GM19043 (cell line): ENCODE data around the gene ARHGEF4.
"Not testable (repeated sequence)": the region's sequence is repeated elsewhere in the genome, so short reads cannot be mapped to it uniquely, and the experiment has no call there.

Source experiments
- ATAC-seq: cut with Tn5 transposase; IDR thresholded peaks from one replicate; pipeline ENCODE4 v1.9.1; 2021; ENCODE audit warnings: low read depth; ENCODE audit not compliant: unreplicated experiment

Gene ARHGEF4

GRCh38 chr2:130878316-130878715 is 41.6 kb downstream of the ARHGEF4 start:
- no peak for ATAC-seq

- no peak for ATAC-seq
Measured at GRCh38 chr2:130878933-130879332, 42.2 kb downstream of the ARHGEF4 start.

GRCh38 chr2:130882111-130882690 is 45.5 kb downstream of the ARHGEF4 start:
- no peak for ATAC-seq

DNA sequence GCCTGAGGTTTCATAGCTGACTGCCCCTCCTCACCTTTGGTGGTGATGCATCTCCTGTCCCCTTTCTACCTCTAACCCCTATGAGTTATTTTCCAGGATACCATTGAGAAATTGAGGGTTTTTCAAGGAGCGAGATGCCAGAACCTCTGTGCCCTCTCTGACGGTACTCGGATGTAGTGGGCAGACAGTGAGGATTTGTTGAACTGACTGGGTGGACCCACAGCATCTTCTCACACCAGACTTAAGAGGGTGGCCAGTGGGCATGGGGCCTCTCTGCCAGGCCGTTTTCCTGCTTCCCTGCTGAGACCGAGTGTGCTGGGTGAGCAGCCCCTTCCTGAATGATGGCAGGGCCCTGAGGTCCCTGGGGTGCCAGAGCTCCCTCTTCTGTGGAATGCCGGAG is 46.3 kb downstream of the ARHGEF4 start:
- no peak for ATAC-seq

DNA sequence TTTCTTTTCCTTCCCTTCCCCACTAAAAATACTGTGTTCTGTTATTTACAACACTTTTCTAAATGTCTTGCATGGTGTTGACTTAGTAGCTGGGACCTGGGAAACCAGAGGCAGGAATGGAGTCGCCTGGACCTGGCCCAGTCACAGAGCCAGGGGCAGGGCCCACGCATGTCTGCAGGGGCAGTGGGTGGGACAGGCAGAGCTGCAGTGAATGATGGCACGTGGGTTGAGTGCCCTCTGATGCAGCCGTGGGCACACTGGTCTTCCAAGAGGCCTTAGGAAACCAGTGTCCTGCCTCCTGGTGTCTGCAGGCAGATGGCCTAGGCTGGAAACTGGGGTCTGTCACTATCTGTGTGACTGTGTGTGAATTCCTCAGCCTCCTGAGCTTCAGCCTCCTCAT is 46.8 kb downstream of the ARHGEF4 start:
- no peak for ATAC-seq

DNA sequence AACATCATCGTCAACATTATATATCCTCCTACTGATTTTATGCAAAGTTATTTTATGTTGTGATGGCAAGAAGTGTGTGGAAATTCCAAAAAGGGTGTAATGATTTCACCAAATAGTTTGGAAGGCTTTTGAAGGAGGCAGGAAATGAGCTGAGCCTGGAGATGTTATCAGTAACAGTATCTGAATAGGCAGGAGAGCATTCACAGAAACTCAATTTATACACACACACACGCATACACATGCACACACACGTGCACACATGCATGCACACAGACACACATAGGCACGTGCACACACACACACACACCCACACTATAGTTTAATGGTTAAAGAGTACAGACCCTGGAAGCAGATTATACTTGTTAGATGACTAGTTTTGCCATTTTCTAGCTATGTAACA is 47.3 kb downstream of the ARHGEF4 start:
- ATAC-seq = no peak

- ATAC-seq = no peak
Measured at GRCh38 chr2:130884503-130884902, 47.8 kb downstream of the ARHGEF4 start.

- no peak for ATAC-seq
Measured at GRCh38 chr2:130887643-130888042, 50.9 kb downstream of the ARHGEF4 start.

DNA sequence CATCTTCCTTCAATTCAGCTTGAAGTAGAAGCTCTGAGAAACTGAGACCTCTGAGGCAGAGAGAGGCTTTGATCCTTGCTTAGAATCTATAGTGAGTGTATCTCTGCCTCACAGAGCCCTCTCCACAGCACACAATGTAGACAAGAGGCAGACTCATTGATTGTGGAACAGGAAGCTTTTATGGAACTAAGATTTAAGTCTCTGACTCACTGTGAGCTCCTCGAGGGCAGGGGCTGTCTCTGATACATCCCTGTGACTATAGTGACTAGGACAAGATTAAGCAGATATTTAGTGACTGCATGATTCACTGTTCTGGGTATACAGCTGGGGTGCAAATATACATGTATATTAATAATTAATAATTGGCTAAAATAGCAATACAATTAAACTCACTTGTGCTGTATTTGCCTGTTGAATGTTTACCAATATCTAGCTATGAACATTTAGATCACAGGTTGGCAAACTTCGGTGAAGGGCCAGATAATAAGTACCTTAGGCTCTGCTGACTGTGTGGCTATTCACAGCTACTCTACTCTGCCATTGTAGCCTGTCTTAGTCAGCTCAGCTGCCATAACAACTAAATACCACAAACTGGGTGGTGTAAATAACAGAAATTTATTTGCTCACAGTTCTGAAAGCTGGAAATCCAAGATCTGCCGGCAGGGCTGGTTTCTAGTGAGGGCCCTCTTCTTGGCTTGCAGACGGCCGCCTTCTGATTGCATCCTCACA is 54.4 kb downstream of the ARHGEF4 start:
- no peak for ATAC-seq

- ATAC-seq = no peak
Measured at GRCh38 chr2:130891966-130892365, 55.3 kb downstream of the ARHGEF4 start.

GRCh38 chr2:130892793-130893785 is 56.4 kb downstream of the ARHGEF4 start:
- no peak for ATAC-seq

- ATAC-seq = no peak
Measured at GRCh38 chr2:130894326-130894942, 57.7 kb downstream of the ARHGEF4 start.

GRCh38 chr2:130896813-130897212 is 60.1 kb downstream of the ARHGEF4 start:
- ATAC-seq = no peak

- no peak for ATAC-seq
Measured at GRCh38 chr2:130898553-130898952, 61.8 kb downstream of the ARHGEF4 start.

GRCh38 chr2:130899306-130899705 is 62.6 kb downstream of the ARHGEF4 start:
- no peak for ATAC-seq

DNA sequence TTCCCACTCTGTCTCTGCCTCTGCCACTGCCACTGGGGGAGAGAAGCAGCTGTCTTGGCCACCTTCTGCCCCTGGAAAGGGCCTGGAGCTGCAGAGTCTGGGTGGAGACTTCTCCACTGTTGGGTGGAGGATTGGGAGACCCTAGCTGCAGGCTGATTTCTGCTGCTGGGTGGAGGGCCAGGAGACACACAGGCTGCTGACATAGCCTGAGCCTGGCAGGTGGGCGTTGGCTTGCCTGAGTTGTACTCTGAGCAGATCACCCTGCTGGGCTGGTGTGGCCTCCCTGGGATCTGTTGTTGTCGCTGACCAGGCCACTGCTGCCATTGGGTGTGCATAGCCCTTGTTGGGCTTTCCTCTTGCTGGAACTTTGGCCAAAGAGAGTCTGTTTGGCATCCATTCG is 64.3 kb downstream of the ARHGEF4 start:
- no peak for ATAC-seq

- not testable (repeated sequence) for ATAC-seq
Measured at GRCh38 chr2:130901626-130902025, 64.9 kb downstream of the ARHGEF4 start.

- no peak for ATAC-seq
Measured at GRCh38 chr2:130908832-130909231, 72.1 kb downstream of the ARHGEF4 start.

DNA sequence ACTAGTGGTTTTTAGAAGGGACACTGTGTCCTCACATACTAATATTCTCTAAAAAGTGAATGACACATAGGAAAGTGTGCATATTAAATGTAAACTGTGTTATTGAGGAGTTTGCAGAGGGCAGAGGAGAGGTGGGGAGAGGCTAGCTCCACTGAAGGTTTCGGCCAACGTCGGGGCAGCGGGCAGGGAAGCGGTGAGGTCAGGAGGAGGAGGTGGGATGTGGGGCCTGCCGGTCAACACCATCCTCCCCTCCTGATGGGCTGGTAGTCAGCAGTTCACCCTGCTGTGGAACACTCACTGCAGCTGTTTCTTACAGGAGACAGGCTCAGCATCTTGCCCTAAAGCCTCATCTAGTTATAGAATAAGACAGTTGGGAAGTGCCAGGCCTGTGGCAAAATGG is 74.2 kb downstream of the ARHGEF4 start:
- no peak for ATAC-seq

GRCh38 chr2:130911482-130911881 is 74.8 kb downstream of the ARHGEF4 start:
- ATAC-seq = no peak

DNA sequence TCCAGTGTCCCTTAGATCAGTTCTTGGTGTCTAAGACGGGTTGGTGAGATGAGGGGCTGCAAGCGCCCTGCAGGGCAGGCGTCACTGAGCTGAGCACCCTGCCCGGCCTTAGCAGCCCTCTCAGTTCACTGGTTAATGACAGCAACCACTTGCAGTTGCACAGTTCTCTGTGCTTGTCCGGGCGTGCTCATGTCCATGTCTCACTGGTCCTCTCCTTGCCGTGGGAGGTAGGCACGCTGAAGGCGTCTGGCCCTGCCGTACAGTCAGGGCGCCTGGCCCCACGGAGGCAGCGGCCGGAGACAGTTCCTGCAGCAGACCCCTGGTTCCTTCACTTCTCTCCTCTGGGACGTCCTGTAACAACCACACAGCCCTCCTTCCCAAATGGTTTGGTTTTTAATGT is 75.3 kb downstream of the ARHGEF4 start:
- ATAC-seq = no peak
